CD4-positive, alpha-beta T cell (primary cell): Measurements from ENCODE around the gene H6PD. TPM values are rescaled to one million over a fixed set of nuclear protein-coding genes. Genes with fewer than 3 reads are reported as not detected.

Experiments
- ATAC-seq: fragments of 200-7000 bp; cut with Tn5 transposase; one replicate; pipeline ENCODE4 v1.10.0; 2022; ENCODE audit warnings: mild to moderate bottlenecking; ENCODE audit not compliant: poor library complexity
- CTCF ChIA-PET: fragments of 350-600 bp; sonication (Branson Sonifier 250); formaldehyde crosslinking; loops from one replicate; lab custom pipeline; 2021; ENCODE audit warnings: antibody characterized with exemption, inconsistent platforms; lab: Charles Lee
- POLR2A ChIA-PET: fragments of 350-600 bp; sonication (Branson Sonifier 250); formaldehyde crosslinking; loops from one replicate; lab custom pipeline; 2021; ENCODE audit warnings: antibody characterized with exemption, inconsistent platforms; lab: Charles Lee
- DNase-seq, 14 experiments: peaks; one replicate each; pipeline ENCODE4 v3.0.0-alpha.2; 2013 to 2020; ENCODE audit warnings: mixed read lengths in 2 of 14
- H3K27ac ChIP-seq, 2 donors: one replicate each; pipeline versions ENCODE4 v1.5.1 to v1.7.0; 2013; ENCODE audit warnings: low read length in 2 of 2, low read depth in 1 of 2, mild to moderate bottlenecking in 1 of 2
- H3K27me3 ChIP-seq, 2 experiments: 1 replicate in 1 of 2; 2 replicates in 1 of 2; pipeline versions ENCODE4 v1.6.1 to v1.7.0; 2013; ENCODE audit warnings: low read length in 2 of 2, control low read depth in 1 of 2, mild to moderate bottlenecking in 1 of 2, moderate library complexity in 1 of 2; ENCODE audit not compliant: insufficient read depth in 2 of 2, control insufficient read depth in 1 of 2
- H3K36me3 ChIP-seq: one replicate; pipeline ENCODE4 v1.6.1; 2013; ENCODE audit warnings: low read length, control low read depth; ENCODE audit not compliant: insufficient read depth
- H3K4me1 ChIP-seq: one replicate; pipeline ENCODE4 v1.6.1; 2013; ENCODE audit warnings: low read length, control low read depth; ENCODE audit not compliant: insufficient read depth
- H3K4me3 ChIP-seq: one replicate; pipeline ENCODE4 v1.5.1; 2013; ENCODE audit warnings: mild to moderate bottlenecking, low read length, moderate library complexity
- H3K9me3 ChIP-seq, 2 experiments: 1 replicate in 1 of 2; 2 replicates in 1 of 2; pipeline versions ENCODE4 v1.6.1 to v1.7.0; 2013; ENCODE audit warnings: low read length in 2 of 2, mild to moderate bottlenecking in 2 of 2, control low read depth in 1 of 2, moderate library complexity in 1 of 2; ENCODE audit not compliant: control insufficient read depth in 1 of 2, insufficient read depth in 1 of 2
- H3K27ac Mint-ChIP-seq: one replicate; pipeline ENCODE4 v1.8.0; 2020; ENCODE audit warnings: mixed read lengths
- H3K27me3 Mint-ChIP-seq: one replicate; pipeline ENCODE4 v1.8.0; 2021; ENCODE audit warnings: mixed read lengths
- H3K36me3 Mint-ChIP-seq: one replicate; pipeline ENCODE4 v1.8.0; 2021; ENCODE audit warnings: low read depth, mixed read lengths
- H3K4me1 Mint-ChIP-seq: one replicate; pipeline ENCODE4 v1.8.0; 2021; ENCODE audit warnings: low read depth, mixed read lengths
- H3K4me3 Mint-ChIP-seq: one replicate; pipeline ENCODE4 v1.8.0; 2020; ENCODE audit warnings: mild to moderate bottlenecking, mixed read lengths
- H3K9me3 Mint-ChIP-seq: one replicate; pipeline ENCODE4 v1.8.0; 2020; ENCODE audit warnings: mixed read lengths
- CTCF ChIP-seq: fragments of 200-600 bp; IDR thresholded peaks from one replicate; pipeline ENCODE4 v1.8.0; 2022; ENCODE audit warnings: antibody characterized with exemption, mild to moderate bottlenecking
- intact Hi-C, 2 experiments: fragments of 100-400 bp; cut with DNase I in 1 of 2; cut with micrococcal nuclease in 1 of 2; formaldehyde crosslinking; loops; one replicate each; pipeline versions ENCODE4 v1.15.1 to v1.9.0; 2023 to 2025; cut with DNase I, micrococcal nuclease
- total RNA-seq, 174 experiments: library from RNA in 2 of 174; stranded (reverse) in 2 of 174; gene quantifications; one replicate each; pipeline ENCODE4 v1.2.3 and lab custom pipeline; 2021 to 2026

The H6PD gene
- total RNA-seq, 2 experiments from 2014 or later = 13.6 to 13.9 TPM

GRCh38 chr1:9195651-9196050 lies 38.9 kb upstream of the H6PD start:
- no peak for TF ChIP-seq CTCF
- intact Hi-C loops = loop anchor here (1.0 to 10.0 kb wide), 4 partner anchors 53 to 278 kb away; no protein-coding TSS in a partner anchor
- ATAC-seq (no peak), DNase-seq (no peak)
- Mint-ChIP-seq H3K9me3 (no peaks in the 10 kb centered on the region), H3K4me1 (peaks cover 8% of the 10 kb centered on the region), H3K27me3 (peaks cover 68% of the 10 kb centered on the region), H3K4me3 (no peak overlapping the region), H3K27ac (no peak overlapping the region), H3K36me3 (no peaks in the 10 kb centered on the region)
- ChIA-PET POLR2A (interaction anchor here (0.6 kb wide), 1 partner anchor 211 kb away, joined by 3 read pairs; no protein-coding TSS in a partner anchor), CTCF (interaction anchor here (3.9 kb wide), 1 partner anchor 85 kb away, joined by 33 read pairs; no protein-coding TSS in a partner anchor)
- Histone ChIP-seq H3K4me3 (no peak overlapping the region), H3K36me3 (no peaks in the 10 kb centered on the region), H3K27ac (no peak overlapping the region), H3K4me1 (peaks cover 6% of the 10 kb centered on the region), H3K9me3 (no peaks in the 10 kb centered on the region), H3K27me3 (peaks cover 36 to 39% of the 10 kb centered on the region in 2 experiments)

- Mint-ChIP-seq H3K9me3 (no peaks in the 10 kb centered on the region), H3K4me3 (no peak overlapping the region), H3K4me1 (peaks cover 13% of the 10 kb centered on the region), H3K27me3 (peaks cover 69% of the 10 kb centered on the region), H3K27ac (no peak overlapping the region), H3K36me3 (no peaks in the 10 kb centered on the region)
- Histone ChIP-seq H3K9me3 (no peaks in the 10 kb centered on the region), H3K36me3 (no peaks in the 10 kb centered on the region), H3K4me3 (no peak overlapping the region), H3K4me1 (peaks cover 11% of the 10 kb centered on the region), H3K27me3 (peaks cover 37 to 46% of the 10 kb centered on the region in 2 experiments), H3K27ac (no peak overlapping the region)
- ChIA-PET CTCF (interaction anchor here (0.8 to 3.9 kb wide), 4 partner anchors 10 to 192 kb away, joined by 3 to 33 read pairs (median 4); no protein-coding TSS in a partner anchor), POLR2A (interaction anchor here (1.0 kb wide), 1 partner anchor 86 kb away, joined by 3 read pairs; no protein-coding TSS in a partner anchor)
- DNase-seq (peak; percentile 32 to 75 (median 48)), ATAC-seq (peak; percentile 51)
- intact Hi-C loops = loop anchor here (1.0 to 10.0 kb wide), 4 partner anchors 54 to 279 kb away; no protein-coding TSS in a partner anchor
- TF ChIP-seq CTCF = peak; percentile 74
Observed at GRCh38 chr1:9196129-9197040, 38.2 kb upstream of the H6PD start.

GRCh38 chr1:9197186-9198099 lies 37.1 kb upstream of the H6PD start:
- POLR2A ChIA-PET = no interaction called here

More at GRCh38 chr1:9197186-9198099, 37.1 kb upstream of the H6PD start:
- no peaks in the 10 kb centered on the region for H3K36me3 Mint-ChIP-seq
- no peaks in the 10 kb centered on the region for H3K9me3 Mint-ChIP-seq
- Histone ChIP-seq H3K9me3 (no peaks in the 10 kb centered on the region), H3K27me3 (peaks cover 46 to 55% of the 10 kb centered on the region in 2 experiments), H3K36me3 (no peaks in the 10 kb centered on the region), H3K4me3 (no peak overlapping the region), H3K4me1 (peaks cover 22% of the 10 kb centered on the region), H3K27ac (no peak overlapping the region)
- no peak for TF ChIP-seq CTCF
- intact Hi-C loops = loop anchor here in 1 of 2 experiments (2.0 to 10.0 kb wide), 3 partner anchors 55 to 280 kb away; no protein-coding TSS in a partner anchor
- CTCF ChIA-PET = interaction anchor here (3.9 kb wide), 1 partner anchor 86 kb away, joined by 33 read pairs; no protein-coding TSS in a partner anchor
- DNase-seq (no peak), ATAC-seq (no peak)
- no peak overlapping the region for H3K4me3 Mint-ChIP-seq
- H3K4me1 Mint-ChIP-seq = peaks cover 24% of the 10 kb centered on the region
- no peak overlapping the region for H3K27ac Mint-ChIP-seq
- peaks cover 71% of the 10 kb centered on the region for H3K27me3 Mint-ChIP-seq
